ENCODE results near the gene FOXL1. TPM values are rescaled to one million over a fixed set of nuclear protein-coding genes. Genes with fewer than 3 reads are reported as not detected.

FOXL1 gene
- total and polyA plus RNA-seq, 9 of the 15 experiments (the other 6 are each of a cell fraction or from before 2014, with no cell fraction given), result not detected

- no peak for FAIRE-seq
- peaks cover 27% of the 10 kb centered on the region; the same call in 2 of the 3 replicates for H3K36me3 ChIP-seq (ENCODE audit: control insufficient read depth, insufficient read depth, low read length)
- CTCF ChIA-PET (ENCODE audit: low intra/inter-chr PET ratio), result no interaction called here
- TF ChIP-seq HLTF (IDR thresholded peaks at IDR 0.05) (no peak), ZNF830 (CRISPR knock-in tag; IDR thresholded peaks at IDR 0.05) (no peak), ARID4B (CRISPR knock-in tag; IDR thresholded peaks at IDR 0.05) (no peak), ZNF165 (CRISPR knock-in tag; IDR thresholded peaks at IDR 0.05; ENCODE audit: borderline replicate concordance) (no peak), FOXM1 (IDR thresholded peaks at IDR 0.05; ENCODE audit: low read depth) (no peak), FOXM1 (CRISPR knock-in tag; IDR thresholded peaks at IDR 0.05; ENCODE audit: low read depth) (no peak), NCOA6 (IDR thresholded peaks at IDR 0.05) (no peak), ZNF124 (CRISPR knock-in tag; IDR thresholded peaks at IDR 0.05) (no peak), NCOA4 (IDR thresholded peaks at IDR 0.05; ENCODE audit: partially characterized antibody) (no peak), SMARCA4 (IDR thresholded peaks at IDR 0.05) (no peak), BACH1 (tag; IDR thresholded peaks at IDR 0.05) (no peak), ZNF644 (tag; IDR thresholded peaks at IDR 0.05; ENCODE audit: low read depth) (no peak), E2F6 (IDR thresholded peaks at IDR 0.05; ENCODE audit: borderline replicate concordance in 1 of 2, extremely low read depth in 1 of 2, insufficient read depth in 1 of 2, insufficient read length in 1 of 2, low read depth in 1 of 2, low read length in 1 of 2, poor library complexity in 1 of 2, severe bottlenecking in 1 of 2) (no peak), RCOR1 (IDR thresholded peaks at IDR 0.05; ENCODE audit: borderline replicate concordance in 1 of 2, low read depth in 2 of 2, low read length in 2 of 2) (no peak), ZFP30 (CRISPR knock-in tag; IDR thresholded peaks at IDR 0.05; ENCODE audit: borderline replicate concordance) (no peak), TCF15 (CRISPR knock-in tag; IDR thresholded peaks at IDR 0.05) (no peak), MAX (CRISPR knock-in tag; IDR thresholded peaks at IDR 0.05) (no peak)
Measured at GRCh38 chr16:86549076-86549892, 29.1 kb upstream of the FOXL1 start.

More at GRCh38 chr16:86549076-86549892, 29.1 kb upstream of the FOXL1 start:
- Histone ChIP-seq H3K4me1 (replicated peaks in 1 of 2; ENCODE audit: control insufficient read depth in 2 of 2, insufficient read depth in 2 of 2, low read length in 2 of 2) (peaks cover 0 to 7% of the 10 kb centered on the region in 2 experiments; a peak in 2 of 5 replicates), H3K4me2 (ENCODE audit: insufficient read depth, low read length) (no peak overlapping the region), H3K9me1 (ENCODE audit: control insufficient read depth, insufficient read depth, low read length) (no peaks in the 10 kb centered on the region), H3K9ac (ENCODE audit: insufficient read depth in 1 of 2, low read depth in 2 of 2, low read length in 2 of 2) (no peak overlapping the region; a peak in 1 of 4 replicates), H2AFZ (ENCODE audit: low read depth, low read length) (no peak overlapping the region), H3K27ac (ENCODE audit: extremely low read depth, low read depth, low read length) (no peak overlapping the region), H3K79me2 (ENCODE audit: control insufficient read depth, insufficient read depth, low read length) (peaks cover 7% of the 10 kb centered on the region), H3K4me3 (no peak overlapping the region), H3K9me3 (replicated peaks; ENCODE audit: control insufficient read depth, insufficient read depth, low read depth, low read length) (no peaks in the 10 kb centered on the region), H3K27me3 (ENCODE audit: control insufficient read depth in 2 of 2, insufficient read depth in 2 of 2, low read length in 2 of 2) (no peaks in the 10 kb centered on the region), H4K20me1 (replicated peaks; ENCODE audit: control insufficient read depth, insufficient read depth, low read length) (no peaks in the 10 kb centered on the region)
- ATAC-seq (no peak), DNase-seq (ENCODE audit: extremely low read depth in 1 of 4, low spot score in 3 of 4) (no peak)
- WGBS (ENCODE audit: insufficient coverage, low coverage, missing lambda C conversion rate), result 65% methylated on average over 8 of the region's 8 CpGs
- POLR2A ChIA-PET, result no interaction called here
- in situ Hi-C loops (cut with MboI), result no loop called here
- intact Hi-C loops (cut with micrococcal nuclease), result no loop called here
- no TSS peak for BruUV-seq (replicated peaks)

Measured in K562 (cell line).